Ovary (tissue), 9 donors: ENCODE results near the gene TMEM52B. TPM values are rescaled to one million over a fixed set of nuclear protein-coding genes. Genes with fewer than 3 reads are reported as not detected.
"Not testable (repeated sequence)": the region's sequence is repeated elsewhere in the genome, so short reads cannot be mapped to it uniquely, and the experiment has no call there.

Experiments
- DNase-seq, 5 donors: peaks; one replicate each; pipeline ENCODE4 v3.0.0-alpha.2; 2019 to 2020
- H3K27ac ChIP-seq, 2 donors: fragments of 200-600 bp; one replicate each; pipeline versions ENCODE4 v1.5.1 to v1.8.0; 2019 to 2022
- H3K27me3 ChIP-seq: fragments of 200-600 bp; one replicate; pipeline ENCODE4 v1.8.0; 2022
- H3K36me3 ChIP-seq: fragments of 200-600 bp; sonication (generic); one replicate; pipeline ENCODE4 v1.5.1; 2019
- H3K4me1 ChIP-seq: one replicate; pipeline ENCODE4 v1.8.1; 2013; ENCODE audit warnings: mild to moderate bottlenecking, moderate library complexity; ENCODE audit not compliant: insufficient read depth
- H3K4me3 ChIP-seq: fragments of 200-600 bp; sonication (generic); one replicate; pipeline ENCODE4 v1.5.1; 2017
- H3K9me3 ChIP-seq, 2 donors: fragments of 200-600 bp in 1 of 2; sonication (generic) in 1 of 2; one replicate each; pipeline versions ENCODE4 v1.5.1 to v1.8.1; 2013 to 2019; ENCODE audit warnings: mild to moderate bottlenecking in 1 of 2, moderate library complexity in 1 of 2
- EP300 ChIP-seq: sonication (generic); formaldehyde crosslinking; IDR thresholded peaks from one replicate; pipeline ENCODE4 v1.6.1; 2017; ENCODE audit warnings: antibody characterized with exemption
- POLR2A ChIP-seq: fragments of 450-650 bp; IDR thresholded peaks from one replicate; pipeline ENCODE4 v1.6.1; 2017; ENCODE audit warnings: antibody characterized with exemption, mild to moderate bottlenecking, moderate library complexity
- WGBS, 3 donors: extraction: QIAGEN DNeasy Blood & Tissue Kit in 1 of 3; methylation state at CpG; one replicate each; pipeline versions ENCODE4 v1.1.5 to v1.1.7; 2013 to 2017; 5-methylcytosine and 5-hydroxymethylcytosine counted together
- intact Hi-C, 4 donors: fragments of 100-400 bp; cut with DNase I; formaldehyde crosslinking; loops; one replicate each; pipeline versions ENCODE4 v1.11.0 to v1.15.1; 2022 to 2023
- polyA plus RNA-seq, 2 donors: library from polyadenylated mRNA; stranded (reverse); fragments of 200-250 nt in 1 of 2; fragments of 350-450 nt in 1 of 2; fragmentation: Illumina TruSeq in 1 of 2; extraction: RNeasy Lipid Tissue Mini Kit (QIAGEN cat#74804) in 1 of 2; gene quantifications; one replicate each; pipeline ENCODE4 v1.2.3, GENCODE V29; 2013 to 2014
- total RNA-seq, 7 donors: library from RNA; depleted of rRNA in 2 of 7; stranded (reverse); fragments of >200 nt in 2 of 7; fragmentation: NEBNext Ultra II Directional in 3 of 7; extraction: Animal tissue kit (Norgen Biotek cat#: 25700) in 3 of 7; gene quantifications; one replicate each; pipeline versions ENCODE4 v1.1.0 to v1.2.4, GENCODE V29; 2016 to 2023
- TF ChIP-seq, protein P1 (sequence below), 3 donors: fragments of 450-650 bp in 2 of 3; fragments of 200-600 bp in 1 of 3; IDR thresholded peaks; one replicate each; pipeline versions ENCODE4 v1.5.1 to v1.8.0; 2016 to 2022; ENCODE audit warnings: antibody characterized with exemption in 3 of 3, mild to moderate bottlenecking in 1 of 3
- donor health status: DM: no; HTN: no; CAD: no; lungs with moderate emphysema.
- donor health status: DM: no; HTN: no; CAD: no.
- donor health status: Bipolar disorder and iron deficiency.
- donor health status: DM: yes; HTN: yes; CAD: no.
- donor health status: DM: no; HTN: no; CAD: no.
- donor health status: DM: yes; HTN: yes; CAD: no.

The TMEM52B gene
- total and polyA plus RNA-seq, 9 donors, result 0.04 to 0.69 (median 0.09) TPM; not detected in 5

DNA sequence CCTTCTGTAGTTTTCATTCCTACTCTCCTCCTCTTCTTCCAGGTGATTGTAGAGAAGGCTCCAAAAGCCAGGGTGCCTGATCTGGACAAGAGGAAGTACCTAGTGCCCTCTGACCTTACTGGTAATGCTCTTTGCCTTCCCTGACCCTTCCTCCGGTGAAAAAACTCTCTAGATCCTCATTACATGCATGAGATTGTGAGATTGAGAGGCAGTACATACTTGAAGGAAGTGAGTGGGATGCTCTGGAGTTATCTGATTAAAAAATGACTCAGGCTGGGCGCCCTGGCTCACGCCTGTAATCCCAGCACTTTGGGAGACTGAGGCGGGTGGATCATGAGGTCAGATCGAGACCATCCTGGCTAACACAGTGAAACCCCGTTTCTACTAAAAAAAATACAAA is 39.2 kb downstream of the TMEM52B start:
- Histone ChIP-seq H3K27me3 (no peaks in the 10 kb centered on the region), H3K36me3 (no peaks in the 10 kb centered on the region), H3K9me3 (no peaks in the 10 kb centered on the region), H3K4me3 (no peak overlapping the region), H3K4me1 (peaks cover 1% of the 10 kb centered on the region), H3K27ac (no peak overlapping the region)
- DNase-seq, result no peak
- intact Hi-C loops, result loop anchor here in 3 of 4 donors (10.0 kb wide), 3 partner anchors 147 to 1523 kb away; partner anchors contain the start of genes RIMKLB (in 1 of the 3) and YBX3 (in 1 of the 3)
- 94 to 96% (median 95%) methylated on average over 6 of the region's 6 CpGs for WGBS, 3 donors
- TF ChIP-seq EP300 (no peak), POLR2A (no peak)
- TF ChIP-seq, protein P1, sequence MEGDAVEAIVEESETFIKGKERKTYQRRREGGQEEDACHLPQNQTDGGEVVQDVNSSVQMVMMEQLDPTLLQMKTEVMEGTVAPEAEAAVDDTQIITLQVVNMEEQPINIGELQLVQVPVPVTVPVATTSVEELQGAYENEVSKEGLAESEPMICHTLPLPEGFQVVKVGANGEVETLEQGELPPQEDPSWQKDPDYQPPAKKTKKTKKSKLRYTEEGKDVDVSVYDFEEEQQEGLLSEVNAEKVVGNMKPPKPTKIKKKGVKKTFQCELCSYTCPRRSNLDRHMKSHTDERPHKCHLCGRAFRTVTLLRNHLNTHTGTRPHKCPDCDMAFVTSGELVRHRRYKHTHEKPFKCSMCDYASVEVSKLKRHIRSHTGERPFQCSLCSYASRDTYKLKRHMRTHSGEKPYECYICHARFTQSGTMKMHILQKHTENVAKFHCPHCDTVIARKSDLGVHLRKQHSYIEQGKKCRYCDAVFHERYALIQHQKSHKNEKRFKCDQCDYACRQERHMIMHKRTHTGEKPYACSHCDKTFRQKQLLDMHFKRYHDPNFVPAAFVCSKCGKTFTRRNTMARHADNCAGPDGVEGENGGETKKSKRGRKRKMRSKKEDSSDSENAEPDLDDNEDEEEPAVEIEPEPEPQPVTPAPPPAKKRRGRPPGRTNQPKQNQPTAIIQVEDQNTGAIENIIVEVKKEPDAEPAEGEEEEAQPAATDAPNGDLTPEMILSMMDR (IDR thresholded peaks at IDR 0.05), result no peak

DNA sequence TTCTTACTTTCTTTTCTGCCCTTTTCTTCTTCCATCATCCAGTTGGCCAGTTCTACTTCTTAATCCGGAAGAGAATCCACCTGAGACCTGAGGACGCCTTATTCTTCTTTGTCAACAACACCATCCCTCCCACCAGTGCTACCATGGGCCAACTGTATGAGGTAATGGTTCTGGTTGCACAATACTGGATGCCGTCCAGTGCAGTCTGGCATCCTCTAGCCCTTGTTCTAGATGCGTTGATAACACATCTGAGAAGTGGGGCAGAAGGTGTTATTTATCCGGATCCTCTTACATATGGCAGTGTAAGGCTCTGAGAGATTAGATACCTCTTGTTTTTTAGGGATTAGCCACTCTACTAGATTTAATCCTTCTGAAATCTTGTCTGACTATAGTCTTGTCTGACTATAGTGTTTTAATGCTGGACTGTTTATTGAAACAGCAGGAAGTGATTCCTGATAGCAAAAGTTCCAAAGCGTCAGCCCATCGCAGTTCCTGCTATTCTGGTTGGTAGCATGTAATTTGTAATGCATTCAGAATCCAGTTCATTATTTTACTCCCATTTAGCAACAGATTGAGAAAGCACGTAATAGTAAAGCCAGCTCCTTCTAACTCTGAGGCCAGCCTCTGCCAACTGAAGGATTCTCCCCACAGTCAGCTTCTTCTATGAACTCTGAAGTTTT is 41.7 kb downstream of the TMEM52B start:
- no peaks in the 10 kb centered on the region for H3K36me3 ChIP-seq
- H3K4me3 ChIP-seq, result no peak overlapping the region
- no peaks in the 10 kb centered on the region for H3K27me3 ChIP-seq
- WGBS, 3 donors, result 64 to 74% (median 70%) methylated on average over 8 of the region's 8 CpGs
- no peaks in the 10 kb centered on the region for H3K9me3 ChIP-seq
- intact Hi-C loops, result no loop called here
- H3K27ac ChIP-seq, result no peak overlapping the region
- peak; percentile 31 to 77 (median 56) for DNase-seq
- H3K4me1 ChIP-seq, result no peaks in the 10 kb centered on the region
- TF ChIP-seq POLR2A (no peak), EP300 (no peak)
- TF ChIP-seq, protein P1 (IDR thresholded peaks at IDR 0.05), result no peak

GRCh38 chr12:10221846-10222245 is 43.0 kb downstream of the TMEM52B start:
- WGBS, 3 donors, result 85 to 97% (median 90%) methylated on average over 5 of the region's 5 CpGs
- no peaks in the 10 kb centered on the region for H3K36me3 ChIP-seq
- DNase-seq, result no peak
- H3K4me3 ChIP-seq, result no peak overlapping the region
- H3K4me1 ChIP-seq, result no peaks in the 10 kb centered on the region
- intact Hi-C loops, result no loop called here
- H3K27me3 ChIP-seq, result no peaks in the 10 kb centered on the region
- H3K27ac ChIP-seq, result no peak overlapping the region
- H3K9me3 ChIP-seq, result no peaks in the 10 kb centered on the region
- TF ChIP-seq, protein P1 (IDR thresholded peaks at IDR 0.05), result no peak
- TF ChIP-seq EP300, result no peak
- TF ChIP-seq POLR2A, result no peak

GRCh38 chr12:10223208-10223607 is 44.4 kb downstream of the TMEM52B start:
- intact Hi-C loops, result no loop called here
- H3K4me1 ChIP-seq, result no peaks in the 10 kb centered on the region
- WGBS, 3 donors, result 81 to 87% (median 84%) methylated on average over 5 of the region's 5 CpGs
- TF ChIP-seq POLR2A, result no peak
- TF ChIP-seq EP300, result no peak
- TF ChIP-seq, protein P1 (IDR thresholded peaks at IDR 0.05), result no peak
- no peak overlapping the region for H3K27ac ChIP-seq
- H3K4me3 ChIP-seq, result no peak overlapping the region
- no peaks in the 10 kb centered on the region for H3K9me3 ChIP-seq
- H3K27me3 ChIP-seq, result no peaks in the 10 kb centered on the region
- no peak for DNase-seq
- H3K36me3 ChIP-seq, result no peaks in the 10 kb centered on the region

GRCh38 chr12:10225426-10225825 is 46.6 kb downstream of the TMEM52B start:
- H3K4me1 ChIP-seq, DNase-seq, H3K27me3 ChIP-seq, intact Hi-C loops, H3K9me3 ChIP-seq, H3K27ac ChIP-seq, H3K4me3 ChIP-seq, H3K36me3 ChIP-seq: not testable (repeated sequence)
- 91 to 95% (median 95%) methylated on average over 21 to 26 of the region's 26 CpGs for WGBS, 3 donors
